NCI-H2029 treated with DMSO at 0.1 percent for 48 hours (cell line): ENCODE results near the gene ADAM19.
"Not testable (repeated sequence)": the region's sequence is repeated elsewhere in the genome, so short reads cannot be mapped to it uniquely, and the experiment has no call there.

Source experiments
- DNase-seq: peaks from one replicate; lab custom pipeline; 2025; lab: John Stamatoyannopoulos, UW

ADAM19 gene

DNA sequence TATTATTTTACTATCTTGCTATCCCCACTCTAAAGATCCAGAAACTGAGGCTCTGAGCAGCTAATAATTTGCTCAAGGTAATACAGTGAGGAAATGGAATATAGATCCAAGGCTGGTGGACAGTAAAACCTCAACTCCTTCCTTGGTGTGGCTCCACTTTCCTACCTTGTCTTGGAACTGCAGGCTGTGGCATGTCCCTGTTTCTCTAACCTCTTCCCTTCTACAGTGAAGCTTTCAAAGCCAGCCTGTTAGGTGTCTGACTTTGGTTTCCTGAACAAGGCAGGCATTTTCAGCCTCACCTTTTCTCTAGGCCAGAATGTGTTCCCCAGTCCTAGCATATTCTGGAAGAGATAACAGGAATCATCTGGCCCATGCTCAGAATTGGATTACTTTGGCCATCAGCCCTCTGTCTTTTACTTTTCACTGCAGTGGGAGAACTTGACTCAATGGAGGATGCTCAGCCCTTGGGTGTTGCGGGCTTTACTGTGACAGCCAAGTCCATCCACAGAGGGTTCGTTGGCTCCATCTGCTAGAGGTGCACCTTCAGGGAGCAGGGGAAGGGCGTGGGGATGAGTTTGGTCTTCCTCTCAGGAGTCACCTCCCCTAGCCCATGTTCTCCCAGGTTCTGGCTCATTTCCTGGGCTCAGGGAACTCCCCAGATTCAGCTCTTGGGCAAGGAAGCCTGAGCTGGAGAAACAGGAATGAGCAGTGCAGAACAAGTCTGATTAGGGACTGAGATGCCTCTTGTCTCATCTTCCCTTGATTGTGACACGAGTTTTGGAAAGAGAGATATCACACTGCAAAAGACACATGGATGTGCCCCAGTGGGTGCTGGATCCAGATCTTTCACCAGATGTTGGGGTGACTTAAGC is 114.4 kb downstream of the ADAM19 start:
- no peak for DNase-seq

DNA sequence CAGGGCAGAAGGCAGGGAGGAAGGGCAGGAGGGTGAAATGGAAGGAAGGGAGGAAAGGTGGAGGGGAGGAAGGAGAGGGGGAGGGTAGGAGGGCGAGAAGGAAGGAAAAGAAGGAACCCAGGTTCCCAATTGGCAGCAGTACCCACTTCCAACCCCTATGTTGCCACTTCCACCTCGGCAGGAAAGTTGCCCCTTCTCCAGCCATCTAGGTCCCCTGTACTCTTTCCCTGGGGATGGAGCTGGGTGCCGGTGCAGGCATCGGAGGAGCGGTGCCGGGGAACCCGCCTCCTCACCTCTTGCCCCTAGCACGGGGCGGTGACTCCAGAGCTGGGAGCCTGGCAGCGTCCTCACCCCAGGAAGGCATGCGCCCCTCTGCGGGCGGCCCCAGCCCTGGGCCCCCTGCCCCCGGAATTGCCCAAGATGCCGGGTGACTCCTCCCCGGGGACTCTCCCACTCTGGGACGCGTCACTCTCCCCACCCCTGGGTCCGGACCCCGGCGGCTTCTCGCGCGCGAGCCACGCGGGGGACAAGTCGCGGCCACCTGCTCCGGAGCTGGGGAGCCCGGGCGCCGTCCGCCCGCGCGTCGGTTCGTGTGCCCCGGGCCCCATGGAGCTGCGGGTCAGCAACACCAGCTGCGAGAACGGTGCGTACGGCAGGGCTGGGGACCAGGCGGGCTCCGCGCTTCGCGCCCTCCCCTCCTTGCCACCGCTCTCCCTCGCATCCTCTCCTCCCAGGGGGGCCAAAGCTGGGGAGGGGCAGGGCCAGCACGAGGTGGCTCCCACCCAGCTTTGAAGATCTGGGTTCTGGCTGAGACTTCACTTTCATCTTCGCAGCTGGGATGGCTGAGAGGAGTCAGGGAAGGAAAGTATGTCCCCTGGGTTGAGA is 115.6 kb downstream of the ADAM19 start, which contains the start of gene NIPAL4:
TSS of gene NIPAL4 (plus strand) at position 499 of the 885 bp plus-strand sequence. CDS start at position 607, 108 bp downstream.
- no peak for DNase-seq

DNA sequence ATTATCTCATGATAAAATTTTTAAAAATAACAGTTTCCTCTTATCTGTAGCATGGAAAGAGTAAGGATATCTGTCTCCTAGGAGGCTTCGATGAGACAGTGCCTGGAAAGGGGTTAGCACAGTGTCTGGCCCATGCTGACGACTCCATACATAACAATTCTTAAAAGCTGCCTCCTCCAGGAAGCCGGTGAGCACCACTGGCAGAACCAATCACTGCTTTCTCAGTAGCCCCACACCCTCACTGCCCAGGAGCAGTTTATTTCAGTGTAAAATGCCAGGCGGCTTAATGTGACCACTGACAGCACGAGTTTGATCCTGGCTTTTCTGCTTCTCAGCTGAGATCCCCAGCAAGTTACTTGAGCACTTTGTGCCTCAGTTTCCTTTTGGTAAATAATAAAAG is 116.7 kb downstream of the ADAM19 start:
- DNase-seq = no peak

DNA sequence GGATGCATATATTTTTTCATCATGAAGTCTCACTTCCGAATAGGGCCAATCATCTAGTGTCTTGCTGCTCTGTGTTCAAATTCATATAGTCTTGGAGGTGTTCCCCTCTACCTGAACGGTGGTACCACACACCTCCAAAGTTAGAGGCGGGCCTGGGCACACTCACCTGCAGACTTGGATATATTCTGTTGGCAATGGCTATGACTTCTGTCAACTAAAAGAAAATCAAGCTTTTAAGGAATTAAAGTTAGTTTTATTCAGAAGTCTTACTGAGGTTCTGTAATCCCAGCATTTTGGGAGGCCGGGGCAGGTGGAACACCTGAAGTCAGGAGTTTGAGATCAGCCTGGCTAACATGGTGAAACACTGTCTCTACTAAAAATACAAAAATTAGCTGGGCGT is 118.2 kb downstream of the ADAM19 start:
- no peak for DNase-seq

DNA sequence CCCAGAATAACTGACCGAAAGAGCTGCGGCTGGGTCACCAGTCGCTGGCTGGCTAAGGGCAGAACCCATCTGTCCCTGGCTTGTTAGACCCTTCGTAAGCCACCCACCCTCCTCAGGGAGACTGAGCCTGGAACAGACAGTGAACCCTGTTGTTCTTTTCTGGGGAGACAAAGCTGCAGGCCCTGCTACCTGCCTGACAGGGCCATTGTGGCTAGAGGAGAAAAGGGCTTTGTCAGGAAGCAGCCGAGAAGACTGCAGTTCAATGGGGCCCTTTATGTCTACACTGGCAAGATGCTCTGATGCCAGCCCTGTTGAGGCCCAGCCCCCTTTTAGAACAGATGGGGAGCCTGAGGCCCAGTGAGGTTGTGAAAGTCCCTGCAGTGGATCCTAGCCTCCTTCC is 119.3 kb downstream of the ADAM19 start:
- DNase-seq = no peak

DNA sequence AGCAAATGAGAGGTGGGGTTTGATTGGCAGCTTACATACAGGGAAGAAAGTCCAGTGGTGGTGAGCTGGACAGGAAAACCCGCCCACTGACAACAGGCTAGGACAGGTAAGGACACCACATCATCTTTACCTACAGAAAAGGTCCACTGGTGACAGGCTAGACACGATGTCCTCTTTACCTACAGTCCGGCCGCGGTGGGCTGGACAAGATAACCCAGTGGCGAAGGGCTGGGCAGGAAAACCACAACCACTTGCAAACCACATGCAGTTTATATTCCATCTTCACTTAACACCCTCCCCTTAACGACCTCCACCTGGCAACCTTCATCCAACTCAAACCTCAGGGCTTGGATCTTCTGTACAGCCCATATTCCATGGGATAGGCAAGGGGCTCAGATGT is 120.5 kb downstream of the ADAM19 start:
- no peak for DNase-seq

DNA sequence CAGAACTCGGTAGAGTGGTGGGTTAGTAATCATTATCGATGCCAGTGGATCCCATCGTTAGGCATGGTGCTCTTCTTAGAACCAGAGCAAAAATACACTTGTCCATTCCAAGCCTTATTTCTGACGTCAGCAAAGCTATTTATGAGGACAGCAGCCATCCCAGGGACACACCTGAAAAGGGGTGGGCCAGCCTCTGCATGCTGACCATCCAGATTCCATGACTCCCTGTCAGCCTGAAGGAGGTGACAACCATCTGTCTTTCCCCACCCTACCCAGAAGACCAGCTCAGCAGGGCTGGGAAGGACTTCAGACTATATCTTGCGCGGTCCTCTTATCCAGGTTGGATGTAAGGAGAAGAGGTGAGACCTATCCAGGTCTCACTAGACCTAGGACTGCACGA is 121.3 kb downstream of the ADAM19 start:
- DNase-seq = no peak

DNA sequence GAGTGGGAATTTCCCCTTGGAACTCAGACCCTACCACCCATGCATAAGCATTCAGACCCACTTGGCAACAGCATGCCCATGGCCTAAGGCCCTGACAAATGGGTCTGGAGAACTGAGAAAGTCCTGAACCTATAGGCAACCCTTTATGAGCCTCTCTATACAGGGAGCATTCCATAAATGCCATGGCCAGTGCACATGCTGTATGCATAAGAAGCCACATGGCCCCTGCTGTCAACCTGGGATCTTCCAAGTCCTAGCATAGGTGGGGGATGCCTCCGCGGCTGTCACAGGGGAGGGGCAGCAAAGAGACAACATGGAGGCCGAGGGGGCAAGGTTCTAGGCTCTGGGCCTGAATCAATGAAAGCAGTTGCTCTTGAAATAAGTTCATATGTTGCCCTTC is 123.8 kb downstream of the ADAM19 start:
- no peak for DNase-seq

DNA sequence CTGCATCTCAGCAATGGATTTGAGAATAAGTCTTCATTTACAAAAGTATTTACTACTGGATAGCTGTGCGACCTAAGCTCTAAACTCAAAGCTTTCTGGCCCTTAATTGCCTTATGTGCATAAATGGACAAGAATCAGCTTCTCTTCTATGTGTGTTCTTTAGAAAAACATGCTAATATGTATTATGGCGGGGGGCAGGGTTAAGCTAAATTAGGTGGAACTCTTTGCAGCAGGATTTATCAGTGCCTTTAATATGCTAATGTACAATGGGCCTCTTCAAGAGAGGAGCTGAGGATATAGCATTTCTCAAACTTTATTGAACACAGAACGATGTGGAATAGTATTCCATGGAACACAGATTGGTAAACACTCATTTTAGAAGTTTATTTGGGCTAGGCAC is 125.6 kb downstream of the ADAM19 start:
- no peak for DNase-seq

DNA sequence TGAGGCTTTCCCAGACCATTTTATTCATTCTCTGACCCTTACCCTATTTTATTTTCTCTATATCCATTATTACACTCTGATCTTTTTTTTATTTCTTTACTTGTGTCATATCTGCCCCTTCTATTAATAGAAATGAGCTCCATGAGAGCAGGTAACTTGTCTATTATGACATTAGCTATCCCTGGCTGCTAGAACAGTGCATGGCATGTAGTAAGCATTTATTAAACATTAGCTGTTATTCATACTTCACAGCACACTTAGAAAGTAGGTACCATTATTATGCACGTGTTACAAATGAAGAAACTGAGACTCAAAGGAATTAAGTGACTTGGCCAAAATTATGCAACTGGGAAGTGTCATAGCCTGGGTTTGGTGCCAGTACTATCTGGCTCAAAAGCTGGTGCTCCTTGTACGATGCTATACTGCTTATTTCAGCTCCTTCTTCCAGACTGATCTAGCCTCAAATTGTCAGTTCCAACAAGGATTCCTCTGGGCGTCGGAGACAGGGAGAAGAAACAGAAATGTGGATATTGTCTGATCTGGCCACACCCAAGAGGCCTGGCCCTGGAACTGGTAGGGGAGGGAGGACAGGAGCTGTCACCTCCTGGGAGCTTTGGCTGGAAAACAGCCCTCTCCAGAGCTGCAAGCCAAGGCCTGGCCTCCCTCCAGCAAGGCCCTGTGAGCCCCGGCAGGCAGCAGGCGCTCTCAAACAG is 126.4 kb downstream of the ADAM19 start:
- DNase-seq = no peak

DNA sequence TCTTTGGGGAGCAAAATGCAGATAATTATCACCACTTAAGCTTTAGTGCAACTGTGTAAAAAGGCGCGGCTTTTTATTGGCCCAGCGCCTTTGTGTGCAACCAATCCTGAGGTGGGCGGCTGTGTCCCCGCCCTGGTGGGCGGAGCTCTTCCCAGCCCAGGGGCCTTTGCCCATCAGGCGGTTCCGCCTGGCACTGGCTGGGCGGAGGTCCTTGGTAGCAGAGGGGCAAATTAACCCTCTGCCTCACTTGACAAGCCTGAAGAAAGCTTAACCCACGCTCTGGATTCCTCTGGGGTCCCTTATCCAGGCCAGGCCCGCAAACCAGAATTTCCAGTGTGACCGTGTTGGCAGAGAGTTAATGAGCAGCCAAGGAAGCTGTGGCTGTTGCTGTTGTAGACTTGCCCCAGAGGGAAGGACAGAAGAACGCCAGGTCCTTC is 128.4 kb downstream of the ADAM19 start:
- no peak for DNase-seq

DNA sequence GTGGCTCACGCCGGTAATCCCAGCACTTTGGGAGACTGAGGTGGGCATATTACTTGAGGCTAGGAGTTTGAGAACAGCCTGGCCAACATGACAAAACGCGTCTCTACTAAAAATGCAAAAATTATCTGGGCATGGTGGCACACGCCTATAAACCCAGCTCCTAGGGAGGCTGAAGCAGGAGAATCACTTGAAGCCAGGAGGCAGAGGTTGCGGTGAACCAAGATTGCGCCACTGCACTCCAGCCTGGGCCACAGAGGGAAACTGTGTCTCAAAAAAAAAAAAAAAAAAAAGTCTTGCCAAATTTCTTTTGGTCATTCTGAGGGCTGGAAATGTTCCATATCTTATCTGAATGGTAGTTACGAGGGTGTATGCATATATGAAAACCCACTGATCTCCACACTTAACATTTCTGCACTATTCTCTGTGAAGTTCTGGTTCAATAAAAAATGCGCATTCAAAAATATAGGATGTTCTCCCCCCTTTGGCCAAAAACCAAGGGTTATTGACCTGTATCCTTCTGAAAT is 129.1 kb downstream of the ADAM19 start:
- DNase-seq = no peak

DNA sequence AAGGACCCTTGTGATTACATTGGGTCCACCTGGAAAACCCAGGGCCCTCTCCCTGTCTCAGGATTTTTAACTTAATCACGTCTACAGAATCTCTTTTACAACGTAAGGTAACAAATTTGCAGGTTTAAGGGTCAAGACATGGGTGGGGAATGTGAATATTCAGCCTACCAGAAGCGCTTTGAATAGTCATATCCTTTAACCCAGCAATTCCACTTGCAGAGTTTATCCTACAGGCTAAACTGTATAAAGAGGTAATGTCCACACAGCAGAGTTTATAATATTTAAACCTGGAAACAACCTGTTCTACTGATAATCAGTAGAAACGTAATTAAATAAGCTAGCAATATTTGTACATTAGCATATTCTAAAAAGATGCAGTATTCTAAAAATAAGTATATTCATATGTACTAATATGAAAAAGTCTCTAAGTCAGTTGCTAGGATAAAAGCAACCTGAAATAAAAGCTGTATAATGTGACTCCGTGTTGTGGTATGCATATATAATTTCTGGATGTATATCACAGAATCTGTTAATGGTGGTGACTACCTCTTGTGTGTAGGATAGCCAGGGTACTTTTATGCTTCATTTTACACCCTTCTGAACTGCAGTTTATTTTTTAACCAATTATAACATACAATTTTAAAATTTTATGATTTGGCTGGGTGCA is 129.7 kb downstream of the ADAM19 start:
- no peak for DNase-seq

DNA sequence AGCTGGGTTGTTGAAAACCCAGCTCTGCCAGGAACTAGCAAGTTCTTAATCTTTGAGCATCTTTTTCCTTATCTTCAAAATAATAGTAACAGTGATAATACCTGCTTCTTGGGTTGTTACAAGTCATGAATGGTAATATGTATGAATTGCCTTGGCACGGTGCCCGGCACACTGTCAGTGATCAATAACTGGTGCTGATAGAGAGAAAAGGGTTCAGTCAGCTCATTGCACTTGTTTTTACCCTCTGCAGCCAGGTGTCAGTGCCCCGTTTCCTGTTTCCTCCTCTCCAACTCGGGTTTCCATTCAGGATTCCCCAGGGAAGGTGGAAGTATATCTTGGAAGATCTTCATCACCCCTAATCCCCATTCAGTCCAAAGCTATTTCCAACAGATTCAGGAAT is 131.4 kb downstream of the ADAM19 start:
- DNase-seq = no peak

DNA sequence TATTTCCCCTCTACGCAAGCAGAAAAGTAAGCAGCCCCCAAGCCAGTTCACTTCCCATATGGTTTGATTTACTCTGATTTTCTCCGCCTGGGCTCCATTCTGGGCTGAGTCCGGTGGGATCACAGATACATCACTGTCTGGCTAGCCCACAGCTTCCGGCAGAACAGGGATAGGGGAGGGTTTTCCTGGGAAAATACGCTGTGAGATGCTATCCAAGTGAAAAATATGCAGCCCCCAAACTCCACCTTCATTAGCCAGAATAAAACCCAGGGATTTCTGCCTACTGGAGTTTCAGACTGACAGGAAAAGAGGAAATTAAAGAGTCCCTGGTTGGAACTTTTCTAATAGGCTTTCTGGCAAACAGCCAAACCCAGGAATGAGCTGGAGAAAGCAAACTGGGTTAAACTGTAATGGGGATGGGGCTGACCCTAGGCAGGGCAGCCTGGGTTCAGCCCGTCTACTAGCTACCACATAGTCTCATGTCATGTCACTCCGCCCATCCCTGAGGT is 132.5 kb downstream of the ADAM19 start:
- DNase-seq = no peak

DNA sequence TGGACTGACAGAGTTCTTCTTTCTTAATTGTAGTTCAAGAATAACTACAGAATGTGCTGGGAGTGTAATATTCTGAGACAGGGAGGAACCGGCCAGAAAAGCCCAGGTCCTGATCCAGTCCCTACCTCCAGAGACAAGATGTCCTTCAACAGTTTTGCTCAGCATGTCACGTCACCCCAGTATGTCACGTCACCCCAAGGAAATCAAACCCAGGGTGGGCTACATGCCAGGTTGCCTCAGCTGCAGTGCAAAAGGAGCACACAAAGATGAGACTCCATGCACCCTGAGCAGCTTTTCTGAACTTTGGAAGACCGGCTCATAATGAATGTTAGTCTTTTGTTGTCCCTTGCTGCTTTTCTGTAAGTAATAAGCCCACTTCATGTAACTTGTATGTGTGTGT is 141.5 kb downstream of the ADAM19 start:
- DNase-seq = no peak

DNA sequence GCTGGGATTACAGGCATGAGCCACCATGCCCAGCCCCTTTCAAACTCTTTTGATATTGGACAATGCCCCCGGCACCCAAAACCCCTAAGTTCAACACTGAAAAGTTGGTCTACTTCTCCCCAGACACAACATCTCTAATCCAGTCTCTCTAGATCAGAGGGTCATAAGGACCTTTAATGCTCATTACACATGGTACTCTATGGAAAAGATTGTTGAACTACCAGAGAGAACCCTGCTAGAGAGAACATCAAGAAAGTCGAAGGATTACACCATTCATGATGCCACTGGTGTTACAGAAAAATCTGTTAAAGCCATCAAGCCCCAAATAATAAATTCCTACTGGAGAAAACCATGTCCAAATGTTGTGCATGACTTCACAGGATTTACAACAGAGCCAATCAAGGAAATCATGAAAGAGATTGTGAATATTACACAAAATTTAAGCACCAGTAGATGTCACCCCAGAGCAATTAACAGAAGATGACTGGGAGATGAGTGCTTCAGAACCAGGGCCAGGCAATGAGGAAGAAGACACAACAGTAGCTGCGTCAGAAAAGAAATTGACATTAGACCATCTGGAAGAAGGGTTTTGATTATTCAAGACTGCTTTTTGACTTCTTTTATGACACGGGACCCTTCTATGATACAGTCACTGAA is 143.9 kb downstream of the ADAM19 start:
- no peak for DNase-seq

DNA sequence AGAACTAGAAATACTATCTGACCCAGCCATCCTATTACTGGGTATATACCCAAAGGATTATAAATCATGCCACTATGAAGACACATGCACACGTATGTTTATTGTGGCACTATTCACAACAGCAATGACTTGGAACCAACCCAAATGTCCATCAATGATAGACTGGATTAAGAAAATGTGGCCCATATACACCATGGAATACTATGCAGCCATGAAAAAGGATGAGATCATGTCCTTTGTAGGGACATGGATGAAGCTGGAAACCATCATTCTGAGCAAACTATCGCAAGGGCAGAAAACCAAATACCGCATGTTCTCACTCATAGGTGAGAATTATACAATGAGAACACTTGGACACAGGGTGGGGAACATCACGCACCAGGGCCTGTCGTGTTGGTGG is 145.7 kb downstream of the ADAM19 start:
- not testable (repeated sequence) for DNase-seq
